Duodenal mucosa (tissue), 2 donors: ENCODE results near the gene KLK15.

Experiments used
- H3K27ac ChIP-seq: one replicate; pipeline ENCODE4 v1.7.0; 2013; ENCODE audit warnings: low read depth, low read length
- H3K27me3 ChIP-seq, 2 donors: one replicate each; pipeline ENCODE4 v1.7.0; 2013; ENCODE audit warnings: low read length in 2 of 2, control low read depth in 1 of 2; ENCODE audit not compliant: insufficient read depth in 2 of 2, control insufficient read depth in 1 of 2
- H3K36me3 ChIP-seq, 2 donors: one replicate each; pipeline ENCODE4 v1.7.0; 2013; ENCODE audit warnings: low read length in 2 of 2, control low read depth in 1 of 2; ENCODE audit not compliant: insufficient read depth in 2 of 2, control insufficient read depth in 1 of 2
- H3K4me1 ChIP-seq, 2 donors: one replicate each; pipeline ENCODE4 v1.7.0; 2013; ENCODE audit warnings: low read length in 2 of 2, control low read depth in 1 of 2; ENCODE audit not compliant: insufficient read depth in 2 of 2, control insufficient read depth in 1 of 2
- H3K4me3 ChIP-seq, 2 donors: one replicate each; pipeline ENCODE4 v1.7.0; 2013; ENCODE audit warnings: low read length in 2 of 2, low read depth in 1 of 2
- H3K9ac ChIP-seq, 2 donors: one replicate each; pipeline ENCODE4 v1.7.0; 2013; ENCODE audit warnings: low read length in 2 of 2, low read depth in 1 of 2
- H3K9me3 ChIP-seq, 2 donors: one replicate each; pipeline ENCODE4 v1.7.0; 2013; ENCODE audit warnings: low read length in 2 of 2, control low read depth in 1 of 2; ENCODE audit not compliant: control insufficient read depth in 1 of 2

KLK15 gene

GRCh38 chr19:50869479-50869878, 36.1 kb upstream of the KLK15 start:
- Histone ChIP-seq H3K27me3 (peaks cover 0 to 6% of the 10 kb centered on the region in 2 donors), H3K36me3 (no peaks in the 10 kb centered on the region), H3K4me3 (no peak overlapping the region), H3K9me3 (no peaks in the 10 kb centered on the region), H3K9ac (no peak overlapping the region), H3K27ac (no peak overlapping the region), H3K4me1 (no peaks in the 10 kb centered on the region)

GRCh38 chr19:50861496-50862286, 28.3 kb upstream of the KLK15 start:
- Histone ChIP-seq H3K9me3 (no peaks in the 10 kb centered on the region), H3K36me3 (no peaks in the 10 kb centered on the region), H3K9ac (no peak overlapping the region), H3K4me1 (peaks cover 0 to 4% of the 10 kb centered on the region in 2 donors), H3K4me3 (no peak overlapping the region), H3K27ac (no peak overlapping the region), H3K27me3 (peaks cover 4 to 7% of the 10 kb centered on the region in 2 donors)

- Histone ChIP-seq H3K9me3 (no peaks in the 10 kb centered on the region), H3K4me1 (peaks cover 0 to 4% of the 10 kb centered on the region in 2 donors), H3K9ac (no peak overlapping the region), H3K4me3 (no peak overlapping the region), H3K27ac (no peak overlapping the region), H3K27me3 (peaks cover 4 to 7% of the 10 kb centered on the region in 2 donors), H3K36me3 (no peaks in the 10 kb centered on the region)
These were observed 27.6 kb upstream of the KLK15 start for GRCh38 chr19:50861010-50861409.

GRCh38 chr19:50859849-50860248, 26.5 kb upstream of the KLK15 start:
- Histone ChIP-seq H3K9ac (no peak overlapping the region), H3K4me1 (peaks cover 0 to 4% of the 10 kb centered on the region in 2 donors), H3K4me3 (no peak overlapping the region), H3K36me3 (no peaks in the 10 kb centered on the region), H3K27ac (no peak overlapping the region), H3K9me3 (no peaks in the 10 kb centered on the region), H3K27me3 (peaks cover 4 to 7% of the 10 kb centered on the region in 2 donors)

- Histone ChIP-seq H3K4me3 (no peak overlapping the region), H3K36me3 (no peaks in the 10 kb centered on the region), H3K9ac (no peak overlapping the region), H3K27ac (no peak overlapping the region), H3K9me3 (no peaks in the 10 kb centered on the region), H3K4me1 (peaks cover 0 to 4% of the 10 kb centered on the region in 2 donors), H3K27me3 (peaks cover 4 to 7% of the 10 kb centered on the region in 2 donors)
These were observed 25.5 kb upstream of the KLK15 start for GRCh38 chr19:50858886-50859285.

GRCh38 chr19:50857366-50857765, 24.0 kb upstream of the KLK15 start:
- Histone ChIP-seq H3K9me3 (no peaks in the 10 kb centered on the region), H3K27ac (no peak overlapping the region), H3K27me3 (peaks cover 4 to 7% of the 10 kb centered on the region in 2 donors), H3K9ac (no peak overlapping the region), H3K4me3 (no peak overlapping the region), H3K4me1 (peaks cover 0 to 4% of the 10 kb centered on the region in 2 donors), H3K36me3 (no peaks in the 10 kb centered on the region)

- peaks cover 0 to 4% of the 10 kb centered on the region in 2 donors for H3K4me1 ChIP-seq
- H3K4me3 ChIP-seq, result no peak within 1 kb of the TSS
- H3K9me3 ChIP-seq, result no peaks in the 10 kb centered on the region
- no peaks in the 10 kb centered on the region for H3K36me3 ChIP-seq
- H3K27me3 ChIP-seq, result peaks cover 4 to 7% of the 10 kb centered on the region in 2 donors
- H3K27ac ChIP-seq, result no peak within 1 kb of the TSS
- H3K9ac ChIP-seq, result no peak within 1 kb of the TSS
These were observed 21.4 kb upstream of the KLK15 start, which contains the start of gene KLK3 for GRCh38 chr19:50854636-50855410. TSS of gene KLK3 (plus strand) at chr19:50854915. CDS start at chr19:50854956, 41 bp downstream.

- Histone ChIP-seq H3K9ac (no peak overlapping the region), H3K4me3 (no peak overlapping the region), H3K9me3 (no peaks in the 10 kb centered on the region), H3K27me3 (peaks cover 0 to 4% of the 10 kb centered on the region in 2 donors), H3K27ac (no peak overlapping the region), H3K36me3 (no peaks in the 10 kb centered on the region), H3K4me1 (no peaks in the 10 kb centered on the region)
These were observed 18.2 kb upstream of the KLK15 start for GRCh38 chr19:50851620-50852019.

- Histone ChIP-seq H3K27ac (no peak overlapping the region), H3K27me3 (peaks cover 0 to 4% of the 10 kb centered on the region in 2 donors), H3K9me3 (no peaks in the 10 kb centered on the region), H3K36me3 (no peaks in the 10 kb centered on the region), H3K4me1 (no peaks in the 10 kb centered on the region), H3K9ac (no peak overlapping the region), H3K4me3 (no peak overlapping the region)
These were observed 17.4 kb upstream of the KLK15 start for GRCh38 chr19:50850738-50851137.

- peaks cover 0 to 7% of the 10 kb centered on the region in 2 donors for H3K27me3 ChIP-seq
- no peak overlapping the region for H3K27ac ChIP-seq
- no peaks in the 10 kb centered on the region for H3K9me3 ChIP-seq
- H3K4me1 ChIP-seq, result no peaks in the 10 kb centered on the region
- no peak overlapping the region for H3K4me3 ChIP-seq
- no peaks in the 10 kb centered on the region for H3K36me3 ChIP-seq
- no peak overlapping the region for H3K9ac ChIP-seq
These were observed 11.0 kb upstream of the KLK15 start for GRCh38 chr19:50844296-50844935.
